ENCODE data around the gene TEK.

TEK gene

DNA sequence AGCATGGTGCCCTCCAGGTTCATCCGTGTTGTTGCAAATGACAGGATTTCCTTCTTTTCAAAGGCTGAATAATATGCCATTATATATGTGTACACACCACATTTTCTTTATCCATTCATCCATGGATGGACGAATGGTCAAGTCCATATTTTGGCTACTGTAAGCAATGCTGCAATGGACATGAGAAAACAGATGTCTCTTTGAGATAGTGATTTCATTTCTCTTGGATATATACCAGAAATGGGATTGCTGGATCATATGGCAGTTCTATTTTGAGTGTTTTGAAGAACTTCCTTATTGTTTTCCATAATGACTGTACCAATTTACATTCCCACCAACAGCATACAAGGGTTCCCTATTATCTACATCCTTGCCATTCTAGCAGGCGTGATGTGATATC lies 67.9 kb downstream of the TEK start:
- DNase-seq (ENCODE audit: low read depth in 2 of 2, low spot score in 1 of 2): no peak

DNA sequence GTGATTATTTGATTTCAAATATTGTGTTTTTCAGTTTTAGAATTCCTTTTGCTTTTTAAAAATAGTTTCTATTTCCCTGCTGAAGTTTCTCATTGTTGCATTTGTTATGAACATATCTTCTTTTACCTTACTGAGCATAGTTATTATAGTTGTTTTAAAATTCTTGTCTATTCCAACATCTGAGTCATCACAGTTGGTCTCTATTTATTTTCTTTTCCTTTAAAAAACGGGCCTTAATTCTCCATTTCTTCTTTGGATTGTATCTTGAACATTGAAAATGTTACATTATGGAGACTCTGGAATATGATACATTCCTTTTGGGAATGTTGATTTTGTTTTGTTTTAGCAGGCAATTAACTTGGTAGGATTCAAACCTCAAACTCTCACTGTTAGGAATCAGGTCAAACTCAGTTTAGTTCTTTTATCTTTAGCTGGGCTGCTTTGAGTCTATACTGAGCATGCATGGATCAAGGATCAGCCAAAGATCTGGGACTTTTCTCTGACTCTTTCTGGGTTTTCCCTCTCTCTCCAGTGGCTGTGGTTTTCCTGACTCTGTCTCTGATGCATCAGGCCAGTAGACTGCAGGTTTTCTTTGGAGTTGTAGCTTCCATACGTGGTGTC lies 70.3 kb downstream of the TEK start:
- no peak for DNase-seq (ENCODE audit: low read depth in 2 of 2, low spot score in 1 of 2)

DNA sequence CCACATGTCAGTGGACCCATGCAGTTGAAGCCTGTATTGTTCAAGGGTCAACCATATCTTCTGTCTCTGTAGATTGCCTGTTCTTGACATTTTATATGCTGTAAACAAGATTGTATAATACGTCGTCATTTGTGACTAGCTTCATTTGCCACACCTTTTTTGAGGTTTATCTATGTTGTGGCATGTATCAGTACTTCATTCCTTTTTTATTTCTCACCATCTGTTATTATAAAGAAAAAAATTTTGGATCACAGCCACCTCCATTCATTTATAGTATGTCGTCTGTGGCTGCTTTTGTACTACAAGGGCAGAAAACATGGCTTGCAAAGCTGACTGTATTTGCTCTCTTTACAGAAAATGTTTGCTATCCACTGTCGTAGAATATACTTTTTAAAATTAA lies 72.4 kb downstream of the TEK start:
- no peak for DNase-seq (ENCODE audit: low read depth in 2 of 2, low spot score in 1 of 2)

DNA sequence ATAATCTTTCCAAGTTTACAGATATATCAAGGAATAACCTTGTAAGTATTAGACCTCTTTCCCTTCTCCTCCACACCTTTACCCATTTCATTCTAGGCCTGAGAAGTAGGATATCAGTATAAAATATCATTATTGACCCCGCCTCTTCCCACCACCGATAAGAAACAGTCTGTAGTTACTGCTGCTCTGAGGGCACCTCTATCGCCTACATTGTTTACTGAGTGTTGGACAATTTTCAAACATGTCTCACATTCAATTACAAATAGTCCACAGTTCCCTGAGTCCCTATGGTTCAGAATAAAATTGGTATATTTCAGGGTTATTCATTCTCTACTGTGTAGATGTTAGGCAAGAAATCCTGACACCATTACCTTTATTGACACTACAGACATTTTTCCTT lies 73.4 kb downstream of the TEK start:
- DNase-seq (ENCODE audit: low read depth in 2 of 2, low spot score in 1 of 2): no peak

DNA sequence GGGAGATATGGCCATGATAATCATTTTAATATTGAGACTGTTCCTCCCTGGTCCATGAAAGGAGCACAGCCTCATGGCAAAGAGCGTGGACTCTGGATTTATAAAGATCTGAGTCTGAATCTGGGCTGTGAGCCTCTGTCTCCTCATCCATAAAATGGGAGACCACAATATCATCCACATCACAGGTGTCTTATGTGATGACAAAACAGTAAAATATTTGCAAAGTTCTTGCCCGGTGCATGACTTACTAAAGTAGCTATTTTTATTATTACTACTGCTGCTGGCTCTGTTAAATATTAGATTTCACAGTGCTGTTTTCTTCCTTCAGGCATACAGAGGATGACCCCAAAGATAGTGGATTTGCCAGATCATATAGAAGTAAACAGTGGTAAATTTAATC lies 74.1 kb downstream of the TEK start:
- DNase-seq (ENCODE audit: low read depth in 2 of 2, low spot score in 1 of 2): no peak

DNA sequence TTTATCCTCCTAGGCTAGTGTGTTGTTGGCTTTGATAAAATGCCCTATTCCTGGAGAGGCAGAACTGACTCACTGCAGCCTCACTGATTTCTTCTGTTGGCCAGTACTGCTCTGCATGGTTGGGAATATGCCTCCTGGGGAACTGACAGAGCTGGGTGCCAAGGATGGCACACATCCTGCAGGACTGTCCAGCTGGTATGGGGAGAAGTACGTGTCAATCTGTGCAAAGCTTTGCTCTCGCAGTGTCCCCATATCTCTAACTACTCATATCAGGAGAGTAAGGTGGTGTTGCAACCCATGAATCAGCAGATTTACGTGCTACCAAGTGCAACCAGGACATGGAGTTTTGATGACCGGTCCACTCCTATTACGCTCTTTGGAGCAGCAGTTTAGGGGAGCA lies 74.7 kb downstream of the TEK start:
- no peak for DNase-seq (ENCODE audit: low read depth in 2 of 2, low spot score in 1 of 2)

DNA sequence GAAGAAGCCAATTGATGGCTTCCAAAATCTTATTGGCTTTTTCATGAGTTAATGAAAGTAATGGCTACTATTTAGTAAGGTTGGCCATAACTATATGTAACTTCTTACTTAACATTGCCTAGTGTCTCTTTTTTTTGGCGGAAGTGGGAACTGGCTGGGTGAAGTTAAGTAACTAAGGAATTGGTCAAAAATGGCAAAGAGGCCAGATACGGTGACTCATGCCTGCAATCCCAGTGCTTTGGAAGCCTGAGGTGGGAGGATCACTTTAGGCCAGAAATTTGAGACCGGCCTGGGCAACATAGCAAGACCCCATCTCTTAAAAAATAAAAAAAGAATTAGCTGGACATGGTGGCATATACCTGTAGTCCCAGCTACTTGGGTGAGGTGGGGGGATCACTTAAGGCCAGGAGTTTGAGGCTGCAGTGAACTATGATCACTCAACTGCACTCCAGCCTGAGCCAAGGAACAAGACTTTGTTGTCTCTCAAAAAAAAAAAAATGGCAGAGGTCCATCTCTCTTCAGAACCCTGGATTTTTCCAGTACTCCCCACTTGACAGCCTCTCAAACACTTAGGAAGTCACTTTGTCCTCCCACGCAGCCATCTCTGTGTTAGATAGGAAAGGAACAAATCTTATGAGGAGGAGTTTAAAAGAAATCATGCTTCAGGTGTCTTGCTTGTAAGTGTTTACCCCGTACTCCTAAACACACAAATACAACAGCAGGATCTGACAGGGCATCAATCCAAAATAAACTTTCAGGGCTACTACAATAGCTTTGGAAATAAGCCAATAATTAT lies 75.7 kb downstream of the TEK start:
- no peak for DNase-seq (ENCODE audit: low read depth in 2 of 2, low spot score in 1 of 2)

DNA sequence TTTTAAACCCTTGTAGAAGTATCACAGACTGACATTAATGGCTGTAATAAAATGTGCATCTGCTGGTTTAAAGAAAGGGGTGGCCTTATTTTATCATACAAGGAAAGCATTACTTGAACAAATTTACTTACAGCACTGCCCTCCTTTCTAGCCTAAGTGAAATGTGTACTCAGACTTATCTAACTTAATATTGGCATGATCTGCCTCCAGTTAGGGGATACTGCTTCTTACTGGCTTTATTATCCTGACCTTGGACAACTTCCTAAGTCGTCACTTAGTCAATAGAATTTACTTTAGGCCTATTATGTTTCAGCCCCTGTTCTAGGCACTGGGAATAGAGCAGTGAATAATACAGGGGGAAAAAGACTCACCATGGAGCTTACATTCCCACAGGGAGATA lies 79.4 kb downstream of the TEK start:
- DNase-seq (ENCODE audit: low read depth in 2 of 2, low spot score in 1 of 2): no peak

DNA sequence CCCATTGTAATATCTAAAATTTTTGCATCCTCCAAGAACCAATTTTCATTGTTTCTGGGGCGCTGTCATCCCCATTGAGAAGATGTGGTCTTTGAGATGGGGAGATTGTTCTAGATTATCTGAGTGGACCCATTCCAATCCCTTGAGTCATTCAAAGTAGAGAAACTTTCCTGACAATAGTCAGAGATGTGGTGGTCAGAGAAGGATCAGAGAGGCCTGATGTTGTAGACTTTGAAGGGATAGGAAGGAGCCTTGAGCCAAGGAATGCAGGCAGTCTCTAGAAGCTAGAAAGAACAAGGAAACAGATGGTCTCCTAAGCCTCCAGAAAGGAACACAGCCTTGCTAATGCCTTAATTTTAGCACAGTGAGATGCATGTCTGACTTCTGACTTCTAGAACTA lies 80.4 kb downstream of the TEK start:
- no peak for DNase-seq (ENCODE audit: low read depth in 2 of 2, low spot score in 1 of 2)

DNA sequence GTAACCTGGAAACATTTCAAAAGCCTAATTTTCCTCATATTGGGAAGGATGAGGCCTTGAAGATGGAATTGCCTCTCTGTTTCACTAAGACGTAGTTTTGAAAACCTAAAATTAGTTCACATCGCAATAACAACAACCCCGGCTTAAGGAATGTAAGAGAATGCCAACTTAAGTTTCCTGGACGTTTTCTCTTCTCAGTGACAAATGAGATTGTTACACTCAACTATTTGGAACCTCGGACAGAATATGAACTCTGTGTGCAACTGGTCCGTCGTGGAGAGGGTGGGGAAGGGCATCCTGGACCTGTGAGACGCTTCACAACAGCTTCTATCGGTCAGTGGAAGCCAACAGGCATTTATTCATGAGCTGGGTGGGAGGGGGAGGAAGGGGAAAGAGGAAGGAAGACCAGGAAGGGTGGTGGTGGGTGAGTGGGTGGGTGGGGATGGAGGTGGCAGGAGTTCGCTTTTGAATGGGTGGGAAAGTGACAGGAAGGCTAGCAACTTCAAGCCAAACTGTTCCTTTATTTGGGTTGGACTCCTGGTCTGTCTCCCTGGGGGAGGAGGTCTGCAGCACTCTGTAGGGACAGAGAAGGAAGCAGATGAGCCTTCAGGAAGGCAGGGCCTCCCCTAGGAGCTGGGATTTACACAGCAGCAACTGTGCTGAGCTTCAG lies 83.4 kb downstream of the TEK start:
- DNase-seq (ENCODE audit: low read depth in 2 of 2, low spot score in 1 of 2): no peak

DNA sequence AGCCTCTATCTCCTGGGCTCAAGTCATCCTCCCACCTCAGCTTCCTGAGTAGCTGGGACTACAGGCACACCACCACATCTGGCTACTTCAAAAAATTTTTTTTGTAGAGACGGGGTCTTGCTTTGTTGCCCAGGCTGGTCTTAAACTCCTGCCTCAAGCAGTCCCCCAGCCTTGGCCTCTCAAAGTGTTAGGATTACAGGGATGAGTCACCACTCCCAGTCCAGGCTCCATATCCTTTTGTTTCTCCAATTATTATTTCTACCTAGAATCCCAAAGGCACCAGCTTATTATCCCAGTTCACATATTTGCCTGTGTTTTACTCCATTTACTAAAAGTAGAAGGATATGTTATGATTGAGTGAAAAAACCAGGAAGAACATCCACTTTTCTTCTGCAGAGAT lies 84.9 kb downstream of the TEK start:
- no peak for DNase-seq (ENCODE audit: low read depth in 2 of 2, low spot score in 1 of 2)

DNA sequence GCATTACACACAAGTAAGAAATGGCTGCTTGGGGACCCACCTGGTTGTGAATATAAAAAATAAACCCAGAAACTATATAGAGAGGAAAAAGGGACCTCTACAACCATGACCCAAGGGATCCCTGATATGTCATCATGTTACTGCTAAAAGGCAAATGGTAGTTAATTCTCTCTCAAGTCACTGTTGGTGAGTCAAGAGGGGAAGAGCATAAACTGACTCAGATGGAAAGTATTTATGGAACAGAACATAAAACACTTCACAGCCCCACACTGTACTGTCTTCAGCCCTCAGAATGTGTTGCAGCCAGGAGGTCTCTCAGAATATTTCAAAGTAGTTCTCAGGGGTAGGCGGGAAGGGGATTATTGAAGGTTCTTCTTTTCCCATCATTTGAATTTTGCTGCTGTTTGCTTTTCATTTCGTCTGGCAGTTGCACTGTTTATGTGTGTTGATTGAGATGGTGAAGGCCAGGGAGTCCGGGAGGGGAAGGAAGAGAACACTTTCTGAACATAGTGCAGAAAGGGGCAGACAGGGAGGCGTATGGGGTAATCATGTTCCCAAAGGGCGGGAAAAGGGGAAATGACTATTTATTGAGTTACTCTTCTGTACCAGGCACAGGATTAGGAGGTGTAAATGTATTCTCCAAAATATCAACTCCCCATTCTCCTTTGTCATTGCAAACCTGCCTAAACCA lies 85.5 kb downstream of the TEK start:
- DNase-seq (ENCODE audit: low read depth in 2 of 2, low spot score in 1 of 2): no peak

DNA sequence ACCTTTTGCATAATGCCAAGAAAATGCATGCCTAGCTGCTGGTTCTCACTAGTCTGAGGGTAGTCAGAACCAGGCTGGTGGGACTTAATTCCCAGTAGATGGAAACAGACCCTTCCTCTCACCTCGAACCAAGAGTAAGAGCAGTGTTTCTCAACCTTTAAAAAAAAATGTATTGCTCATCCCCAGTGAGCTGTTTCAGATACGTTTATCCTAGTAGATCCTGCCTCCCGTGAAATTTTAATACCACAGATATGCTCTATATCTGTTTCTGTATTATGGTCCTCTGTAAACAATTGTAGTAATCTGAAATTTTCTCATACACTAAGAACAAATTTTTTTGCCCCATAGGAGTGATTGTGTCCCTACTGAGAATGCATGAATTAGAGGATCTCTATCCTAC lies 86.2 kb downstream of the TEK start:
- no peak for DNase-seq (ENCODE audit: low read depth in 2 of 2, low spot score in 1 of 2)

DNA sequence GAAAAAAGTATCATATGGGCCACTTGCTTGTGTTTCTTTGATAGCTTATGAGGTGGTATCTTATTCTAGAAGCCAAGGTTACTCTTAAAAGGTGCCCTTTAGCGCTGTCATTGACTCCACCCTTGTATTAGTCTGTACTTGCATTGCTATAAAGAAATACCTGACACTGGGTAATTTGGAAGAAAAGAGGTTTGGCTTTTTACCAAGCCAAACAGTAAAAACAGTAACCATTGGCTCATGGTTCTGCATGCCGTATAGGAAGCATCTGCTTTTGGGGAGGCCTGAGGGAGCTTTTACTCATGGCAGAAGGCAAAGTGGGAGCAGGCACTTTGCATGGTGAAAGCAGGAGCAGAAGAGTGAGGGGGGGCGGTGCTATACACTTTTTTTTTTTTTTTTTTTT lies 87.4 kb downstream of the TEK start:
- DNase-seq (ENCODE audit: low read depth in 2 of 2, low spot score in 1 of 2): no peak

DNA sequence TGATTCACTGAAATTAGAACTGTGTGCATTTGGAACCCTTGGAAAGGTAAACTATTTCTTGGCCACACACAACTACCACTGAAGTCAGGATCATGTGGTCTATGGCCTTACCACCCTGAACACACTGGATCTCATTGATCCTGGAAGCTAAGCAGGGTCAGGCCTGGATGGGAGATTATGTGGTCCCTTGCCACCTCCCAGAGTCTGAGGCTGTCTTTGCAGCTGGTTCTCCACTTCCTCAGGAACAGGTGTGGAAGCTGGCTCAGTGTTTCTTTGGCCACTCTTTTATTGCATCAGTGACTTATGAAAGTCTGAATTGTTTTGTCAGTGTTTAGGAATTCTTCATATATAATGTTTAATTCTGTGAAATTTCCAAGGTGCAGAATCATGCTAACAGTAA lies 89.2 kb downstream of the TEK start:
- no peak for DNase-seq (ENCODE audit: low read depth in 2 of 2, low spot score in 1 of 2)

DNA sequence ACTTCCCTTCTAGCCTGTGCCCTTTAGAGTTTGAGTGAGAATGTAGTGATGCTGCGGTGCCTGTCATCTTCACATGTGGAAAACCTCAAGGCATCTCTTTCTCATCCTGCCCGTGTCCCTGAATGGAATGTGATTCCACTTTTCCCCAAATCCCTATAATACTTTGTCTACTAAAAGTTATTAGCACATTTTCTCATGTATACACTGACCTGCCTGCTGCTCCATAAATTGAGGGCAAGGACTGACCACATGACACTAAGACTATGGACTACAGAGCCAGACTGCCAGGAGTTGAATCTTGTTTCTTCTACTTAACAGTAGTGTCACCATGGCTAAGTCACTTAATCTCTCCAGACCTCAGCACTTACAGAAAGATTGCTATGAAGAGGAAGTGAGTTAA lies 93.0 kb downstream of the TEK start:
- no peak for DNase-seq (ENCODE audit: low read depth in 2 of 2, low spot score in 1 of 2)

DNA sequence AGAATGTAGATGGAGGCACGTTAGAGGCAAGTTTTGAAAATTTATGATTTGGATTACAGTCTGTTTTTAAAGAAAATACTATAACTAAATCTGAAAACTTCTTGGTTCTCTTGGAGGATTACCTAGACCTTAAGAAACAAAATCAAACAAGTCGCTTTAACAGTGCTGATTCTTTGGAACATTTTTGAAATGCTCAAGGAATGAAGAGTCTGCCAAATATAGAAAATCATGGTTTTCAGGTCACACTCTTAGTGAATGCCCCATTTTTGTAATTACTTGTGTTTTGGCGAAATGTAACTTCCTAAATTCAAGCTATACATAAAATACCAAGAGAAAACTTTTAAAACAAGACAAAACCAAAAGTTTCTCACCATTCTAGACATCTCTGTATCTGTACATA lies 94.8 kb downstream of the TEK start:
- no peak for DNase-seq (ENCODE audit: low read depth in 2 of 2, low spot score in 1 of 2)

DNA sequence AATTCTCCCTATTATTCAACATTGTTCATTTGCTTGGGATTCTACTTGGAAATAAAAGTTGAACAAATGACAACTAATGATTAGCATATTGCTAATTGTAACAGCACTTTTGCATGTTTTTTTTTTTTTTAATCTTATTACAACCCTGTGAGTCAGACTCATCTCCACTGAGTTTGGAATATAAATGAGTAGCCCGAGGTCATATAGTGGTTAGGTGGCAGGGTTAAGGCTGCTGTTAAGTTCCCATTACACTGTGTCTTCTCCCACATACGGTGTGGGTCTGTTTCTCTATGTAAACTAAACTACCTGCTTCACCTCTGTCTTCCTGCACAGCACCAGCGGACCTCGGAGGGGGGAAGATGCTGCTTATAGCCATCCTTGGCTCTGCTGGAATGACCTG lies 95.6 kb downstream of the TEK start:
- no peak for DNase-seq (ENCODE audit: low read depth in 2 of 2, low spot score in 1 of 2)

DNA sequence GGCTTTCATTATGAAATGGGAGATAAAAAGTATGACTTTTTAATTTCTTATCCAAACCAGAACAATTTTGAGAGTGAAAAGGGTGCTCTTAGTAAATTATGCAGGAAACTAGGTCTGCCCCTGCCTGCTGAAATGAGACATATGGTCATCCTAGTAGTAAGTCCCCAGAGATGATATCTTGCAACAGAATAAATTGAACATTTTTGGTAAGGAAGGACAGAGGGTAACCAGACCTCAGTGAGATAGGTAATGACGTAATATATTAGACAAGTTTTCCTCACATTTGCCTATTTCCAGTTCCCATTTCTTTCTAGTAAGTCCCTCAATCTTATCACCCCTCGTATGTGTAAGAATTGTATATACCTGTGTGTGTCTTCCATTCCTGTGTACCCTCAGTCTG lies 96.2 kb downstream of the TEK start:
- no peak for DNase-seq (ENCODE audit: low read depth in 2 of 2, low spot score in 1 of 2)

DNA sequence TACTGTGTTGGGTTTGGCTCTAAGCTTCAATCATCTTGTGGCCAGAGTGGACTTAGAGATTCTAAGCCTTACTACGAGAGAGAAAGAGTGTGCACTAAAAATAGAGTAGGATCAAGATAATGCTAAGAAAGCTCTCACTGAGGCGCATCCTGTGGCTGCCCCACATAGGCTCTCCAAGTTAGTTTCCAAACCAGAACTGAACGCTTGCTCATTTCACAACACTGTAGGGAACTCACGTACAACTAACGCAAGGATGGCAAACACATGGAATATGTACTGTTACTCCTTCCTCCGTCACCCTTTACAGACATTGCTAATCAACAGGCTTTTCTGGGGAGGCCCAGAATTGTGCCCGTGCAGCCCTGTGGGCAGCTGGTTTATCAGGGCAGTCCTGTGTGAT lies 97.0 kb downstream of the TEK start:
- no peak for DNase-seq (ENCODE audit: low read depth in 2 of 2, low spot score in 1 of 2)

DNA sequence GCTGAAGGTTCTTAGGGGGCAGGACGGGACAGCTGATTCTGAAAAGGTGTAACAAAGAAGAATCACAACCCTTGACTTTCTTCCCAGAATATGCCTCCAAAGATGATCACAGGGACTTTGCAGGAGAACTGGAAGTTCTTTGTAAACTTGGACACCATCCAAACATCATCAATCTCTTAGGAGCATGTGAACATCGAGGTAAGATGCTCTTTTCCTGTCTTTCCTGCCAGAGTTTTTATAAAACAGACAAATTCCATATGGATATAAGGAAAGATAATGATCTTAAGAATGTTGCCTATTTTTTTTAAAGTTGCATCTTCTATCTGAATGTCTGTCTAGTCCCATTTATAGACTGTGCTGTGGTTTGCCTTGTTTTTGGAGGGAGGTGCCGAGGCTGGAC lies 100.0 kb downstream of the TEK start:
- no peak for DNase-seq (ENCODE audit: low read depth in 2 of 2, low spot score in 1 of 2)

DNA sequence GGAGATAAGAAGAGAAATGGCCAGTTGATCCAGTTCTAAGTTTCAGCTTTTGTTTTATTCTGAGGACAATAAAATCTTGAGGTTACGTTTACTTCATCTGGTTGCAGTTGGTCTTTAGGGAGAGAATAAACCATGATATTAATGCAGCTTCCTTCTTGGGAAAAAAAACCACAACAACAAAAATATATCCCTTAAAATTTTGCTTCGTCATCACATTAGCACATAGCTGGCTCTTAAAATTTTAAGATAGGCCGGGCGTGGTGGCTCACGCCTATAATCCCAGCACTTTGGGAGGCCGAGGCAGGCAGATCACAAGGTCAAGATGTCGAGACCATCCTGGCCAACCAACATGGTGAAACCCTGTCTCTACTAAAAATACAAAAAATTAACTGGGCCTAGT lies 101.6 kb downstream of the TEK start:
- DNase-seq (ENCODE audit: low read depth in 2 of 2, low spot score in 1 of 2): no peak

Measured in stimulated activated CD8-positive, alpha-beta memory T cell treated with anti-CD3 and anti-CD28 coated beads, Interleukin-4, amount 100 ng/mL, for 1 hour (primary cell).